Measurements from ENCODE around the gene ERBIN. TPM values are rescaled to one million over a fixed set of nuclear protein-coding genes. Genes with fewer than 3 reads are reported as not detected.

ERBIN gene
- total and polyA plus RNA-seq, 2 of the 13 experiments (the other 11 are each of a cell fraction or from before 2014, with no cell fraction given) = 14.4 to 41.7 TPM

DNA sequence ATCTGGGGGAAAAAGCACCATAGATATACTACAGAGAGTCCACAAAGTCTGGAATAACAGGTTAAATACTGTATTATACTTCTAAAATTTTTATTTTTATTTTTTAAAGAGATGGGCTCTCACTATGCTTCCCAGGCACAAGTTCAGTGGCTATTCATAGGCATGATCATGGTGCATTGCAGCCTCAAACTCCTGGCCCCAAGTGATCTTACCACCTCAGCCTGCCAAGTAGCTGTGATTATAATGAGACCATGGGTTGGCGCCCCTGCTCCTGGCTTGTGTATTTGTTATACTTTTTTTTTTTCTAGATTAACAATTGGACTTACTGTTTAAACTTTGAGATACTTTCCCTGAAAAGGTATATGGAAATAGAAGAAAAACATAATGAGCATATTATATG, 25.9 kb downstream of the ERBIN start (continued):
- TF ChIP-seq, protein P1, sequence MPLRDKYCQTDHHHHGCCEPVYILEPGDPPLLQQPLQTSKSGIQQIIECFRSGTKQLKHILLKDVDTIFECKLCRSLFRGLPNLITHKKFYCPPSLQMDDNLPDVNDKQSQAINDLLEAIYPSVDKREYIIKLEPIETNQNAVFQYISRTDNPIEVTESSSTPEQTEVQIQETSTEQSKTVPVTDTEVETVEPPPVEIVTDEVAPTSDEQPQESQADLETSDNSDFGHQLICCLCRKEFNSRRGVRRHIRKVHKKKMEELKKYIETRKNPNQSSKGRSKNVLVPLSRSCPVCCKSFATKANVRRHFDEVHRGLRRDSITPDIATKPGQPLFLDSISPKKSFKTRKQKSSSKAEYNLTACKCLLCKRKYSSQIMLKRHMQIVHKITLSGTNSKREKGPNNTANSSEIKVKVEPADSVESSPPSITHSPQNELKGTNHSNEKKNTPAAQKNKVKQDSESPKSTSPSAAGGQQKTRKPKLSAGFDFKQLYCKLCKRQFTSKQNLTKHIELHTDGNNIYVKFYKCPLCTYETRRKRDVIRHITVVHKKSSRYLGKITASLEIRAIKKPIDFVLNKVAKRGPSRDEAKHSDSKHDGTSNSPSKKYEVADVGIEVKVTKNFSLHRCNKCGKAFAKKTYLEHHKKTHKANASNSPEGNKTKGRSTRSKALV (CRISPR knock-in tag; IDR thresholded peaks at IDR 0.05) = no peak
- no peak for TF ChIP-seq SRSF9 (IDR thresholded peaks at IDR 0.05; ENCODE audit: borderline replicate concordance, insufficient read depth, low read depth, low read length, poor library complexity, severe bottlenecking)
- no peak for TF ChIP-seq NFKBIZ (CRISPR knock-in tag; IDR thresholded peaks at IDR 0.05)
- no peak for TF ChIP-seq CSRNP2 (CRISPR knock-in tag; conservative IDR thresholded peaks at IDR 0.05; ENCODE audit: low read depth)
- TF ChIP-seq, protein P2, sequence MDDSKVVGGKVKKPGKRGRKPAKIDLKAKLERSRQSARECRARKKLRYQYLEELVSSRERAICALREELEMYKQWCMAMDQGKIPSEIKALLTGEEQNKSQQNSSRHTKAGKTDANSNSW (CRISPR knock-in tag; IDR thresholded peaks at IDR 0.05; ENCODE audit: borderline replicate concordance) = no peak

GRCh38 chr5:65954200-65954599, 27.8 kb downstream of the ERBIN start:
- Histone ChIP-seq H3K79me2 (ENCODE audit: insufficient read depth, low read length) (peaks cover 70% of the 10 kb centered on the region), H3K27me3 (ENCODE audit: control insufficient read depth in 1 of 2, insufficient read depth in 2 of 2, low read length in 2 of 2) (no peaks in the 10 kb centered on the region), H2AFZ (ENCODE audit: low read length) (no peak overlapping the region), H3K4me1 (ENCODE audit: insufficient read depth, low read length) (0 out of 2 replicates have a peak, but pooled peaks cover 12% of the 10 kb centered on the region), H3K4me2 (ENCODE audit: low read depth, low read length) (no peak overlapping the region), H3K36me3 (replicated peaks in 1 of 2; ENCODE audit: control insufficient read depth in 1 of 2, insufficient read depth in 2 of 2, low read length in 2 of 2) (0 out of 5 replicates have a peak, but pooled peaks cover 0 to 1% of the 10 kb centered on the region in 2 experiments), H4K20me1 (ENCODE audit: insufficient read depth, low read length) (peaks cover 4% of the 10 kb centered on the region; the same call in 1 of the 2 replicates), H3K27ac (ENCODE audit: extremely low read length, insufficient read depth, low read length) (no peak overlapping the region), H3K4me3 (replicated peaks in 1 of 3; ENCODE audit: insufficient read depth in 1 of 3, low read depth in 2 of 3, low read length in 3 of 3) (no peak overlapping the region), H3K9ac (ENCODE audit: insufficient read depth, low read depth, low read length) (no peak overlapping the region), H3K9me3 (ENCODE audit: low read length) (no peaks in the 10 kb centered on the region)
- ATAC-seq (no peak), DNase-seq (ENCODE audit: low spot score) (no peak), FAIRE-seq (peak; percentile 37)
- TF ChIP-seq CEBPB (IDR thresholded peaks at IDR 0.05; ENCODE audit: borderline replicate concordance, low read depth, low read length) = peak; percentile 48
- TF ChIP-seq, protein P2 (CRISPR knock-in tag; IDR thresholded peaks at IDR 0.05; ENCODE audit: borderline replicate concordance) = no peak
- 0 out of 2 replicates have a peak, but pooled peaks have one; percentile 16 for TF ChIP-seq CEBPG (CRISPR knock-in tag; IDR thresholded peaks at IDR 0.05)
- no peak for TF ChIP-seq ZNF563 (CRISPR knock-in tag; IDR thresholded peaks at IDR 0.05)
- TF ChIP-seq ZNF615 (CRISPR knock-in tag; IDR thresholded peaks at IDR 0.05; ENCODE audit: borderline replicate concordance) = no peak
- no peak for TF ChIP-seq ZBTB38 (CRISPR knock-in tag; IDR thresholded peaks at IDR 0.05)
- POLR2A ChIA-PET = no interaction called here
- CTCF ChIA-PET (ENCODE audit: low intra/inter-chr PET ratio, low total read pairs) = no interaction called here
- 84% methylated on average over 3 of the region's 3 CpGs for WGBS (ENCODE audit: low lambda C conversion rate)
- in situ Hi-C loops (cut with HindIII; ENCODE audit: extremely low pct_ligation_motif_present, low pct_unique_long_range_greater_than_20kb) = no loop called here
- no TSS peak for BruUV-seq (replicated peaks)
- intact Hi-C loops (cut with micrococcal nuclease; ENCODE audit: unreplicated experiment) = no loop called here

Measured in HepG2 (cell line).